DND-41 (cell line): ENCODE results near the gene ARF4.
A peak's percentile ranks its signal among the peaks of the same experiment; 100 is the strongest.

ENCODE experiments used
- ATAC-seq: fragments of 200-7000 bp; cut with Tn5 transposase; 3 replicates; pipeline ENCODE4 v1.9.1; 2021; ENCODE audit warnings: low read depth; ENCODE audit not compliant: insufficient read depth
- DNase-seq: peaks from one replicate; pipeline ENCODE4 v3.0.0-alpha.2; 2020
- H2AFZ ChIP-seq: 2 replicates; pipeline ENCODE4 v1.6.0; 2012; ENCODE audit warnings: low read depth, low read length
- H3K27ac ChIP-seq: 2 replicates; pipeline ENCODE4 v1.5.1; 2012; ENCODE audit warnings: low read length, inconsistent platforms
- H3K27me3 ChIP-seq: fragments of 200-600 bp; sonication (generic); 2 replicates; pipeline ENCODE4 v1.6.0; 2012; ENCODE audit warnings: low read length, mild to moderate bottlenecking, inconsistent platforms; ENCODE audit not compliant: insufficient read depth, poor library complexity
- H3K36me3 ChIP-seq: 2 replicates; pipeline ENCODE4 v1.5.1; 2012; ENCODE audit warnings: low read length, inconsistent platforms; ENCODE audit not compliant: insufficient read depth
- H3K4me1 ChIP-seq: 2 replicates; pipeline ENCODE4 v1.5.1; 2012; ENCODE audit warnings: mild to moderate bottlenecking, low read length; ENCODE audit not compliant: insufficient read depth
- H3K4me2 ChIP-seq: 2 replicates; pipeline ENCODE4 v1.6.0; 2012; ENCODE audit warnings: mild to moderate bottlenecking, moderate library complexity, low read length, inconsistent platforms; ENCODE audit not compliant: insufficient read depth
- H3K4me3 ChIP-seq, 2 experiments: fragments of 200-600 bp in 1 of 2; shearing (Covaris generic) in 1 of 2; 2 replicates each; pipeline ENCODE4 v1.5.1; 2012 to 2016; ENCODE audit warnings: inconsistent platforms in 2 of 2, low read length in 2 of 2, mild to moderate bottlenecking in 2 of 2, low read depth in 1 of 2, moderate library complexity in 1 of 2
- H3K79me2 ChIP-seq: 2 replicates; pipeline ENCODE4 v1.6.0; 2012; ENCODE audit warnings: low read length, inconsistent platforms; ENCODE audit not compliant: insufficient read depth
- H3K9ac ChIP-seq: 2 replicates; pipeline ENCODE4 v1.6.0; 2012; ENCODE audit warnings: low read depth, mild to moderate bottlenecking, inconsistent platforms, low read length, moderate library complexity
- H3K9me3 ChIP-seq: 2 replicates; pipeline ENCODE4 v1.5.1; 2012; ENCODE audit warnings: low read length, moderate library complexity, mild to moderate bottlenecking, inconsistent platforms; ENCODE audit not compliant: insufficient read depth, severe bottlenecking
- H4K20me1 ChIP-seq: 2 replicates; pipeline ENCODE4 v1.6.0; 2012; ENCODE audit warnings: low read length; ENCODE audit not compliant: insufficient read depth
- EZH2 ChIP-seq: IDR thresholded peaks from 3 replicates; pipeline ENCODE4 v1.6.1; 2012; ENCODE audit warnings: borderline replicate concordance, low read depth, mild to moderate bottlenecking, moderate library complexity, low read length, inconsistent platforms; ENCODE audit not compliant: severe bottlenecking
- TF ChIP-seq, protein P1 (sequence below): IDR thresholded peaks from 2 replicates; pipeline ENCODE4 v1.5.1; 2012; ENCODE audit warnings: borderline replicate concordance, low read length, moderate library complexity, mild to moderate bottlenecking; ENCODE audit not compliant: poor library complexity, severe bottlenecking; ENCODE audit errors: extremely low read depth

ARF4 gene

DNA sequence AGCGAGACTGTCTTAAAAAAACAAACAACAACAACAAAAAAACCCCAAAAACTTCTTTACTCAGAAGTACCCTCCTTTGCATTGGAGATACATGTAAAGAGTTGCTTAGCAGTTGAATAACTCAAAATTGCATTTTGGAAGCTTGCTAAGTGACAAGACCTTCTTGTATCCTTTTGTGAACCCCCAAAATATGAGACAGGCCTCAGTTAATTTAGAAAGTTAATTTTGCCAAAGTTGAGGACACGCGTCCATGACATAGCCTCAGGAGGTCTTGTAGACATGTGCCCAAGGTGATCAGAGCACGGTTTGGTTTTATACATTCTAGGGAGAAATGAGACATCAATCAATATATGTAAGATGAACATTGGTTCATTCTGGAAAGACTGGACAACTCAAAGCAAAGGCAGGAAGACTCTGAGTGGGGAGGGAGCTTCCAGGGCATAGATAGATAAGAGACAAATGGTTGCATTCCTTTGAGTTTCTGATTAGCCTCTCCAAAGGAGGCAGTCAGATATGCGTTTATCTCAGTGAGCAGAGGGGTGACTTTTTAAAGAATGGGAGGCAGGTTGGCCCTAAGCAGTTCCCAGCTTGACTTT, 1.7 kb upstream of the ARF4 start:
- TF ChIP-seq, protein P1, sequence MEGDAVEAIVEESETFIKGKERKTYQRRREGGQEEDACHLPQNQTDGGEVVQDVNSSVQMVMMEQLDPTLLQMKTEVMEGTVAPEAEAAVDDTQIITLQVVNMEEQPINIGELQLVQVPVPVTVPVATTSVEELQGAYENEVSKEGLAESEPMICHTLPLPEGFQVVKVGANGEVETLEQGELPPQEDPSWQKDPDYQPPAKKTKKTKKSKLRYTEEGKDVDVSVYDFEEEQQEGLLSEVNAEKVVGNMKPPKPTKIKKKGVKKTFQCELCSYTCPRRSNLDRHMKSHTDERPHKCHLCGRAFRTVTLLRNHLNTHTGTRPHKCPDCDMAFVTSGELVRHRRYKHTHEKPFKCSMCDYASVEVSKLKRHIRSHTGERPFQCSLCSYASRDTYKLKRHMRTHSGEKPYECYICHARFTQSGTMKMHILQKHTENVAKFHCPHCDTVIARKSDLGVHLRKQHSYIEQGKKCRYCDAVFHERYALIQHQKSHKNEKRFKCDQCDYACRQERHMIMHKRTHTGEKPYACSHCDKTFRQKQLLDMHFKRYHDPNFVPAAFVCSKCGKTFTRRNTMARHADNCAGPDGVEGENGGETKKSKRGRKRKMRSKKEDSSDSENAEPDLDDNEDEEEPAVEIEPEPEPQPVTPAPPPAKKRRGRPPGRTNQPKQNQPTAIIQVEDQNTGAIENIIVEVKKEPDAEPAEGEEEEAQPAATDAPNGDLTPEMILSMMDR: no peak
- TF ChIP-seq EZH2: no peak
- DNase-seq: no peak
- H3K9ac ChIP-seq: peak overlapping the region; percentile 74

DNA sequence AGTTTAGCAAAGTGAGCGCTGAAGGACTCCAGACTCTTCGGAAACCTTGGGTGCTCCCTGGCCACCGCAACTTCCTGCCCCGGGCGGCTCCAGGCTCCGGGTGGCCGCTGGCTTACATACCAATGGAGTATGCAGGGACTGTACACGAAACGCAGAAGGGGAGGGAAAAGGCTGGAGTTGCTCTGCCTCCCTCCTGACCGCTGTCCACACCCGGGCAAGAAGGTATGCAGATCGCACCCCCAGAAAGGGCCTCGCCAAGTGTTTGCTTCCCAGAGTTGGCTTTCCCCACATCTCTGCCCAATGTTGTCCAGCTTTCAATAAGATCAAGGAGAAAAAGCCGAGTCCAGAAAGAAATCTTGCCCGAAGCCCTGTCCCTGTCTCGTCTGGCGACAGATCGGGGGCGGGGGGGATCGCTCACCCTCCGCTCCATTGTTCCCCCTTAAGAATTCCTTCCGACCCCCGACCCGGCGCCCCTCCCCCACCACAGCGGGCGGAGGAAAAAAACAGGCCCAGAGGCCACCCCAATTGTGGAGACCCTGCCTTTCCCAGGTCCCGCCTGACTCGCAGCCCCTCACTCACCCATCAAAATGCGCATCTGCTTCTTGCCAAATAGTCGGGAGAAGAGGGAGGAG, 533 bp downstream of the ARF4 start:
- H3K4me1 ChIP-seq: peaks cover 49% of the 10 kb centered on the region
- H3K4me2 ChIP-seq: peak overlapping the region; percentile 73
- peaks cover 45% of the 10 kb centered on the region for H4K20me1 ChIP-seq
- H3K79me2 ChIP-seq: peaks cover 75% of the 10 kb centered on the region
- H3K4me3 ChIP-seq: peak overlapping the region; percentile 58 to 83
- peaks cover 21% of the 10 kb centered on the region for H3K36me3 ChIP-seq
- ATAC-seq (peak; percentile 44), DNase-seq (peak; percentile 77)
- no peaks in the 10 kb centered on the region for H3K27me3 ChIP-seq
- TF ChIP-seq EZH2: no peak
- TF ChIP-seq, protein P1: no peak
- peak overlapping the region; percentile 74 for H3K9ac ChIP-seq
- peak overlapping the region; percentile 87 for H2AFZ ChIP-seq
- H3K9me3 ChIP-seq: no peaks in the 10 kb centered on the region
- peak overlapping the region; percentile 83 for H3K27ac ChIP-seq

More for the DNA sequence above, 1.7 kb upstream of the ARF4 start:
- H2AFZ ChIP-seq: peak overlapping the region; percentile 49; the same call in 1 of the 2 replicates
- H3K4me3 ChIP-seq: peak overlapping the region; percentile 83 to 87; a peak in 3 of 4 replicates
- no peaks in the 10 kb centered on the region for H3K27me3 ChIP-seq
- peak overlapping the region; percentile 89 for H3K27ac ChIP-seq
- no peak for ATAC-seq
- H3K36me3 ChIP-seq: peaks cover 3% of the 10 kb centered on the region; the same call in 1 of the 2 replicates
- H3K79me2 ChIP-seq: peaks cover 52% of the 10 kb centered on the region
- peaks cover 43% of the 10 kb centered on the region for H3K4me1 ChIP-seq
- peak overlapping the region; percentile 70 for H3K4me2 ChIP-seq
- H3K9me3 ChIP-seq: no peaks in the 10 kb centered on the region
- H4K20me1 ChIP-seq: peaks cover 26% of the 10 kb centered on the region

DNA sequence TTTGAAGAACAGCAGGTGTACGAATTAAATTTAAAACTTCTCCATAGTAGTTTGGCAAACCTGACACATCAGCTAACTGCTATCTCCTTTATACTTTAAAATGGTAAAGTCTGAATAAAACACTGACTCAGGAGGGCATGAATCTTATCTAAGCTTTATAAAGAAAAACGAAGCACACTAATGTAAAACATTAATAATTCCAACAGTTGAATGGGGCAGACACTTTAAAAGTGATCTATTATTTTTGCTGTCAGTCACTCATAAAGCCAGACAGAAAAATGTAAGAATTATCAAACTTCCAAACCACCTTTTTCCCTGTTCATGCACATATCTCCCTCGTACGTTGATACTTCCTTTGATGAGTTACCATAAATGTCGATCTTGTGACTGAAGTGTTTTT, 2.6 kb downstream of the ARF4 start:
- ATAC-seq: no peak
- H3K4me2 ChIP-seq: peak overlapping the region; percentile 73
- peaks cover 94% of the 10 kb centered on the region for H3K79me2 ChIP-seq
- H3K9me3 ChIP-seq: no peaks in the 10 kb centered on the region
- H3K27ac ChIP-seq: 0 out of 2 replicates have a peak overlapping the region, but pooled peaks have one; percentile 8
- peaks cover 52% of the 10 kb centered on the region for H4K20me1 ChIP-seq
- H3K27me3 ChIP-seq: no peaks in the 10 kb centered on the region
- peak overlapping the region in 1 of 2 experiments; percentile 83; a peak in 1 of 4 replicates for H3K4me3 ChIP-seq
- peaks cover 26% of the 10 kb centered on the region for H3K36me3 ChIP-seq
- H2AFZ ChIP-seq: no peak overlapping the region
- no peak for DNase-seq
- TF ChIP-seq, protein P1: no peak
- no peak for TF ChIP-seq EZH2
- H3K4me1 ChIP-seq: peaks cover 47% of the 10 kb centered on the region
- peak overlapping the region; percentile 74 for H3K9ac ChIP-seq
